Endothelial cell of hepatic sinusoid (primary cell): ENCODE measurements around the gene OR1J1.

Experiments used
- in situ Hi-C: cut with HindIII; loops from 2 replicates; pipeline ENCODE4 v1.10.0; 2017; ENCODE audit warnings: low sequenced_read_pairs

Gene OR1J1

DNA sequence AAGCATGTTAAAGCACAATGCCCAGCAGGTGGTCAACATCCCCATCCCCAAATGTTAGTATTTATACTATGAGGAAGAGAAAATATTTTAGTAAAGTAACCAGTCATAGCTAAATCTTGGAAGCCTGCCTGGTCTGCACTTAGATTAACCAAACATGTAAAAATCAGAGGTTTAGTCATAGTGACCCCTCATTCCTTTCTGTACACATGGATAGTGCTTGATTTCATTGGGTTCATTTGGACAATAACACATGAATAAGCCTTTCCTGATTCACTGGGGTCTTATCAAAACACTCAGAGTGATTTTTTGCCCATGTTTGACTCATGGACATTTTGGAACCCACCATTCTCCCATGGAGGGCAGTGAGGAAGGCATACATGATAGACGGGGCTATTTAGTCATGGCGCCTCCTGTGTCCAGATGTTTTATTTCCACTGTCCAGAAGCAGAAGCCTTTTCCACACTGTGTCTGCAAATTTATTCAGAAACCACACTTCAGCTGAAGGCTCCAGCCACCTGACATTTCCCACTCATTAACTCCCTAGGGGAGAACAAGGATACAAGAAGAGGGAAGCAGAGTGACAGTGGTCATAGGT lies 32.5 kb downstream of the OR1J1 start:
- in situ Hi-C loops, result no loop called here

DNA sequence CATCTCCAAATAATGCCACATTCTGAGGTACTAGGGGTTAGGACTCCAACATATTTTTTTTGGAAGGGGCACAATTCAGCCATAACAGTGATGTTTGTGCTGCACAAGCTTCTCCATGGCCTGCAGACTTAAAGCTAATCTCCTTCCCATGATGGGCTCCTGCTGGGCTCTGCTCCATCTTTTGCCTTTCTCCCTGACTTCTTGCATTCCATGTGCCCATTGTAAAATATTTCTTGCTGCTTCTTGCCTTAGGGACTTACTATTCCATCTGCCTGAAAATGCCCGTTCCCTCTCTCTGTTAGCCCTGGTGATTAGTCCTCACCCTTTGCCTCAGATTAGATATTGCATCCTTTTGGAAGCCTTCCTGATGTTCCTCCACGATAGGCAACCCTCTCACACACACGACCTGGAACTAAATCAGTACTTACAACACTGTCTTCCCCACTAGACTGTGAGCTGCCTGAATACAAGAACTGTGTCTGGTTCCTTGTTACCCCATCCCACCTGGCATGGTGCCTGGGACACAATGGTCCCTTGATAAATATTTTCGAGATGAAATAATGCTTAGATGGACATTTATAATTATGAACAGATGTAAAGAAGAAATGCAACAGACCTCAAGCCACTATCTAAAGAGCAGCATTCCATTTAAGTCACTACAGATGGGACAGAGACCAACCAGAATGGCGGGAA lies 33.5 kb downstream of the OR1J1 start:
- in situ Hi-C loops, result no loop called here

DNA sequence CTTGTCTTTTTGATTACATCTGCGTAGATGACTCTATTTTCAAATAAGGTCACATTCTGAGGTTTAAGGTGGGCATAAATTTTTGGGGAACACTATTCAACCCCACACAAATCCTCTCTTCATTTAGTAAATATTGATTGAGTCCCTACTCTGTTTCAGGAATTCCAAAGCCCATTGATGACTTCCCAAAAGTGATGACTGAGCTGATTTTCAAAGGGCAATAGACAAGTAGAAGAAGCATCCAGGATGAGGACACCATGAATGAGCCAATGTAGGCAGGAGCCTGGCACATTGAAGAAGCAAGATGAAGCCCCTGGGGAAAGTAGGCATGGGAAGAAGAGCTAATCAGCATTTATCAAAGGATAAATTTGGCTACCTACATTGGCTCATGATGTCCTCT lies 35.2 kb downstream of the OR1J1 start:
- in situ Hi-C loops, result no loop called here
